Measurements from ENCODE around the gene INPP5F.

- TF ChIP-seq ZFP37 (CRISPR knock-in tag; IDR thresholded peaks at IDR 0.05; ENCODE audit: borderline replicate concordance) (no peak), ZBTB25 (CRISPR knock-in tag; IDR thresholded peaks at IDR 0.05) (no peak), E2F2 (CRISPR knock-in tag; IDR thresholded peaks at IDR 0.05; ENCODE audit: borderline replicate concordance) (no peak), ZNF280B (CRISPR knock-in tag; IDR thresholded peaks at IDR 0.05; ENCODE audit: borderline replicate concordance) (no peak), MTA3 (CRISPR knock-in tag; IDR thresholded peaks at IDR 0.05) (no peak)
Observed at GRCh38 chr10:119691726-119692125, 34.1 kb upstream of the INPP5F start.
